ENCODE results near the gene KRT36.

Gene KRT36

DNA sequence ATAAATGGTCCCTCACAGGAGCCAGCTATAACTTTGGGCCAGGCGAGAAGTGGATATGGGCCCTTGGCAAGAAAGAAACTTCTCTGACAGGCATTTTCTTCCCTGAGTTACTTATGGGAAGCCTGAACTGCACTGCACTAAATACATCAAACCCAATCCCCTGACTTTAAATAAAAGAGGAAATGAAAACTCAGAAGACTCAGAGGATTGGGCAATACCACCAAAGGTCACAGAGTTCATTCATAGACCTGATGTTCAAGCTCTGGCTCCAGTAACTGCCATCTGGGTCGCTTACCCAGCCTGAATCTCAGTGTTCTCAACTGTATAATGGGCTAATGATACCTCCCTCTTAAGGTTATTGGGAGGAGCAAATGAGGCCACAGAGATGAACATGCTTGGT, 9.6 kb downstream of the KRT36 start:
- FAIRE-seq, result no peak
- no peak for DNase-seq (ENCODE audit: low spot score)

DNA sequence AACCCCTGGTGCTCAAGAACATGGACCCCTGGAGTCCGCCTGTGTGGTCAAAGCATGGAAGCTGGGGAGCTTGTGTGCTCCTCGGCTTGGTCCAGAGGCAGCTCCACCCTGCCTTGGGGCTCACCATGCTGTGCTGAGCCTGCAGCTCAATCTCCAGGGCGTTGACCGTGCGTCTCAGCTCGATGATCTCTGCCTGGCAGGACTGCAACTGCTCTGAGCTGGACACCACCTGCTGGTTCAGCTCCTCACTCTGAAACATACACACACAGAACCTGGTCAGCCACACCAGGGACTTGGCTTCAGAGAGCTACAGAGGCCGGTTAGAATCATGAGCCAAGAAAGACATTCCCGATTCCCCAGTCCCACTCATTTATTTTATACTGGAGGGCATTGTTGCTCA, 11.5 kb downstream of the KRT36 start:
- DNase-seq (ENCODE audit: low spot score) (no peak), FAIRE-seq (no peak)

DNA sequence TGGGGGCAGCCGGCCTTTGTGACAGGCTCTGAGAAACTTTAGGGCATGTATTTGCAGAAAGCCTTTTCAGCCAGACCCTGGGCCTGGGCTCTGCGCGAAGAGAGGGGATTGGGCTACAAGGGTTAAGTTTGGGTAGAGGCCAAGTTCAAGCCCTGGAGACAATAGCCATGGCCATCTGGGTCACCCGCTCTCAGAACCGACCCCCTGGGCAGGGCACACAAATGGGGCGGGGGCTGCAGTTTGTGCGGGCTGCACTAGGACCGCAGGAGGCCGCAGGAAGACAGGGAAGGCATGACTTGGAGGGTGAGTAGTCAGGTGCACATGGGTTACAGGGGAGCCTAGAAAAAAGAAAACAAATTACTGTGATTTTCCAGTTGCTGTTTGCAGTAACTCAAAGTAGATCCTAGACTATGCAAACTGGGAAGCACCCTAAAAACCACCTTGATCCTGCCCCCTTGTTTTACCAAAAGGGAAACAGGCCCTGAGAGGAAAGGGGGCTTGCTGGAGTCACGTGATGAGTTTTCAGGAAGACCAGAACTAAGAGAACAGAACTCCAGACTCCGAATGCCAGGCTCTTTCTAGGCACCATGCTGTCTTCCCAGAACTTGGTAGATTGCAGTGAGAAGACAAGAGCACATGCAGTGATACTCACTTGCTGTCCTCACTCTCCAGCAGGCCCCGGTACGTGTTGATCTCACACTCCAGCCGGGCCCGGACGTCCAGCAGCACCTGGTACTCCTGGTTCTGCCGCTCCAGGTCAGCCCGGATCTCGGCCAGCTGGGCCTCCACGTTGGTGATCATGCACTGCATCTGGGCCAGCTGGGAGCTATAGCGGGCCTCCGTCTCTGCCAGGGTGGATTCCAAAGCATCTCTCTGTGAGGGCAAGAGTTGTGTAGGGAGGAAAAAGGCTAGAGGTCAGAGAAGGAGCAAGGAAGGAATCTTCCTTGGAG, 12.6 kb downstream of the KRT36 start:
- no peak for FAIRE-seq
- no peak for DNase-seq (ENCODE audit: low spot score)

DNA sequence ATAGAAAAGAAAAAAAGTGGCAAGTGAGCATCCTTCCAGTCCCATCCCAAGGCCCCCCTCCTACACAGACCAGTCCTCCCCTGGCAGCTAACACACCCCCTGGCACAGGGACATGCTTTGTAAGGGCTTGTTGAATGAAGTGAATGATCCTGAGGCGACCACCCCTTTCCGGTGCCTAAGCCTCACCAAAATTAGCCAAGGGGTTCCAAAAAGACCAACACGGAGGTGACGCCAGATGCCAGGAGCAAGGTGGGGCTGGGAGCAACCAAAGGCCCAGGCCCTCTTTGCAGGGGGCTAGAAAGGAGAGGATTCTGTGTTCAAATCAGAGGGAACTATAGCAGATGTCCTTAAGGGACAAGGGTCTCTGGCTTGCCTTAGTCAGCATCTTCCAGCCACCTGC, 14.3 kb downstream of the KRT36 start:
- FAIRE-seq (no peak), DNase-seq (ENCODE audit: low spot score) (no peak)

DNA sequence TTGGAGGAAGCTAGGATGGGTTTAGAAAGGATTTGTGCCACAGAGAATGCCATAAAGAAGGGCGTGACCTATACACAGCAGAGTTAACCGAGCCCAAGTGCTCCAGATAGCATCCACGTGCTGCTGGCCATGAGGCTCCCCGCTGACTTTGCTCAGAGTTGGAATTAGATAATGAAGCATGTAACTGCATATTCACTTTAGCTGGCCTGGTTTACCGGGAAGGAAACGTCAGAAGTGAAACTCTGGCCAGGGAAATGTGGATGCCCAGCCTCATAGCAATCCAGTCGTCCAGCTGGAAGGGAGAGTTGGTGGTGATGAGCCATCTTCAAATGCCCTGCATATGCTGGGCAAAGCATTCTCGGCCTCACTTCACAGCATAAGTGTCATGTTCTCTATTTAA, 14.8 kb downstream of the KRT36 start:
- no peak for FAIRE-seq
- DNase-seq (ENCODE audit: low spot score), result no peak

DNA sequence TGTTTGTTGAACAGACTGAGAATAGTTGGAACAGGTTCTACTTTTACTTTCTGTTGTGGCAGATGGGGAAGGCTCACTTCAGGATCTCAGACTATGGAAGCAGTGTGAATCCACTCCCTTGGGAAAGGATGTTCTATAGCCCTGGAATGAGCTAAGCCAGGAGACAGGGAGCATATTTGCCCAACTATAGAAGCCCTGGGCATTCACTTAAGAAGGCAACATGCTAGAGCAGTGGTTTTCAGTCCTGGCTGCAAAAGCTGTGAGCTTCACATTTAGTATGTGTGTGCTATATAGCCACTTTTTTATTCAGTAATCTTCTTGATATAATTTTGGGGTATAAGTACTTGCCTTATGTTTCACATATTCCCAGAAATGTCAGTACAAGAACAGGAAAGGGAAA, 21.4 kb downstream of the KRT36 start:
- FAIRE-seq (no peak), DNase-seq (ENCODE audit: low spot score) (no peak)

DNA sequence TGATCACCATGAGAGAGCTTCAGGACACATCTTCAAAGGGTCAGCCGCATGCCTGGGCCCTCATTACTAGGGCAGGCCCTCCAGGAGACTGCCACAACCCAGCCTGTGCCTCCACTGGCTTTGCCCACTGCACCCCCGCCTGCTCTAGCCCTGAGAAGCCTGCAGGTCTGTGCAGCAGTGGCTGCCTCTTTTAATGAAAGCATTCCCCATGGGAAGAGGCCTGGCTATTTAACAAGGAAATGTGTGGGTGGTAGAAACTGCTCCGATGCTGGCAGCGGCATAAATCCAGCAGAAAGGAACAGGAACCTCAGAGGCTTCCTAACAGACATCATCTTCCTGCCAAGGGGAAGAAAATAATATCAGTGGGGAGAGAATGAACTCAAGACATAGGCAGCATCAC, 22.1 kb downstream of the KRT36 start:
- FAIRE-seq, result no peak
- DNase-seq (ENCODE audit: low spot score), result no peak

DNA sequence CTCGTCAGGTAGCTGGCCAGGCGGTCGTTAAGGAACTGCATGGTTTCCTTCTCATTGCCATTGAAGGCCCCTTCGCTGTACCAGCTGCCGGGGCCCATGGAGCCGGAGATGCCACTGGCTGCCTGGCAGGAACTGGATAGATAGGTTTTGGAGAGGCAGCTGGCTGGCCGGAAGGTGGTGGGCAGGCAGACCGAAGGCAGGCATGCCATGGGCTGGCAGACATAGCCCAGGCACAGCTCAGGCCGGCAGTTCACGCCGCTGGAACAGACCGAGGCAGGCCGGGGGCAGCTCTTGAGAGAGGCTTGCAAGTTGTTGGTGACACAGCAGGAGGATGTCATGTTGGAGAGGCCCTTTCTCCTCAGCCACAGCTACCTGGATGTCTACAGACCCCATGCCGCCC, 22.7 kb downstream of the KRT36 start, which contains the start of gene KRT32:
Gene KRT32, minus strand, starts transcription at position 399 of the 400 bp plus-strand sequence. Its CDS starts 61 bp downstream, at position 338.
- no peak for DNase-seq (ENCODE audit: low spot score)
- no peak for FAIRE-seq

DNA sequence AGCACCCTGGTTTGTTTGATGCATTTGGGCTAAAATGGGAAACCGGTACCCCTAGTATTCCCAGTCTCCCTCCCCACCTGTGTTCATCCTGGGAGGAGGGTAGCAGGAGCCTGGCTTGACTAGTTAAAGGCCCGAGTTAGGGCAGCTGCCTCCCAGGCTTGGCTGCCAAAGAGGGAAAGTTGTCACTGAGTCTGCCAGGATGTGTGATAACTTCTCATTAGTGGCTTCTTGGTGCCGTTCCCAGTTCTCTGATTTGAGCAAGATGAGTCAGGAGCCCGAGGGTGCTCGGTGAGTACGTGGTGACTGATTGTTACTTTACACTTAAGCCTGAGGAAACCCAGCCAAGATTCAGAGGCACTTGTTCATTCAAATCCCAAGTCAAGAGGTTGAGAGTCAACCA, 25.0 kb downstream of the KRT36 start:
- DNase-seq (ENCODE audit: low spot score) (peak; percentile 87), FAIRE-seq (peak; percentile 96)

DNA sequence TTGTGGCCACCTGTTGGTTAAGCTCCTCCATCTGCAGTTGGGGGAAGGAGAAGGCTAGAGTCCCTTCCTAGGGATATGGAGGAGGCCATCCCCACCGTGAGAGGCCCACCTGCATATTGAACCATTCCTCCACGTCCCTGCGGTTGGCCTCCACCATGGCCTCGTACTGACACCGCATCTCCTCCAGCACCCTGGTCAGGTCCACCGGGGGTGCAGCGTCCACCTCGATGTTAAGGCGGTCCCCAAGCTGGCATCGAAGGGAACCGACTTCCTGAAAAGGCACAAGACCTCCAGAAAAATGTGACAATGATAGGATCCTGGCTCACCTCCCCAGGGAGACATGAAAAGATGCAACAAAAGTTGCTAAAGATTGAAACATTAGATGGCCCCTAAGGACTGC, 25.5 kb downstream of the KRT36 start:
- DNase-seq (ENCODE audit: low spot score), result no peak
- no peak for FAIRE-seq

DNA sequence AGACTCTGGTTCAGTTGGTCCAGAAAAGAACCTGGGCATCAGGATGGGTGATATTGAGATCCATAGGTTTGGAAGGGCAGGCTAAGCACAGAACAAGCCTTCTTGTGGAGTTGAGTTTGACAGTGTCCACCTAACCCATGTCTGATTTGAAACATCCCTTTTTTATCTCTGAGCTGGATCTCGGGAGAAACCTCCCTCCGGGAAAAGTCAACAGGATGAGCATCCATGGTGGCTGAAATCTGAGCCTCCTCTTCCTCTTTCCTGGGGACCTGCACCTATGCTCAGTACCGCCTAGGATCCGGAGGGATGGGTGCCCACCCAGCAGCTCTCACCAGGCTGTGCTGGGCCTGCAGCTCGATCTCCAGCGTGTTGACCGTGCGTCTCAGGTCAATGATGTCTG, 26.0 kb downstream of the KRT36 start:
- DNase-seq (ENCODE audit: low spot score) (no peak), FAIRE-seq (no peak)

DNA sequence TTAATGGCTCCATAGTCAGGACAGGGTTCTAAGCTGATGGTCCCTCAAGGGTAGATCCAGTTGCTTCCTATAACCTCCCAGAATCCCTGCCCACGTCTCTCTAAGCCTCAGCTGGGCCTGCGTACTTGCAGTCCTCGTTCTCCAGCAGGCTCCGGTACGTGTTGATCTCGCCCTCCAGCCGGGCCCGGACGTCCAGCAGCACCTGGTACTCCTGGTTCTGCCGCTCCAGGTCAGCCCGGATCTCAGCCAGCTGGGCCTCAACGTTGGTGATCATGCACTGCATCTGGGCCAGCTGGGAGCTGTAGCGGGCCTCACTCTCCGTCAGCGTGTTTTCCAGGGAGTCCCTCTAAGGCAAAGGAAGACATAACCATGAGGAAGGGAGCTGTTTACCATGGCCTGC, 27.0 kb downstream of the KRT36 start:
- FAIRE-seq (no peak), DNase-seq (ENCODE audit: low spot score) (no peak)

DNA sequence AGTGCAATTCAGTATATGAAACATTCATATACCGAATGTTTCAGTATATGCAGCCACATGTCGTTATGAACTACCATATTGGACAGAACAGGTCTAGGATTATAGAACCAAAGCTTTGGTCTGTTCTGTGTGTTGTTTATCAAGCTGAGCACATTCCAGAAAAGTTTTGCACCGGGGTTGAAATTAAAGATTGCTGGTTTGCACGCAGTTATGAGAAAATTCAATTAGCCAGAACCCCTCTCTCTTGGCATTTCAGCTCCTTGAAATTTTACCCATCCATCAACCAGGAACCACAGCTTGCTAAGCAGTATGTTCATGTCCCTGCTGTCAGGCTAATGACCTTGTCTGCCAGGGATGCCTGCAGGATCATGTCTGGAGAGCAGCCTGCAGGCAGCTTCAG, 32.0 kb downstream of the KRT36 start:
- FAIRE-seq, result no peak
- no peak for DNase-seq (ENCODE audit: low spot score)

DNA sequence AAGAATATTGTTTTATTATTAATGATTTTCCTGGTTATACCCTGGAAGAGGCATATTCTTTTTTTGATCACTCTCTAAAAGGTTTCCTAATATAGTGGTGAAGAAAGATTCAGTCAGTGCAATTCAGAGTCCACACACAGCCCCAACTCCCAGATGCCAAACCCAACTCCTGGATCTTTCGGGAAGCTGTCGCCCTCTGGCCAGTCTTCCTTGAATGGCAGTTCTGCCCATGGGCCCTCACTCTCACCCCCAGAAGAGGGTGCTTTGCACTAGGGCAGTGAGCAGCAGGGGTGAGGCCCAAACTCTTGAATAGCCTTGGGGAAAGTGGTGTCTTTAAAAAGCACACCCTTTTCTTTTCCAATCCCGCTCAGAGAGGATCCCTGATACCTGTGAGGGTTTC, 33.5 kb downstream of the KRT36 start:
- DNase-seq (ENCODE audit: low spot score) (no peak), FAIRE-seq (no peak)

DNA sequence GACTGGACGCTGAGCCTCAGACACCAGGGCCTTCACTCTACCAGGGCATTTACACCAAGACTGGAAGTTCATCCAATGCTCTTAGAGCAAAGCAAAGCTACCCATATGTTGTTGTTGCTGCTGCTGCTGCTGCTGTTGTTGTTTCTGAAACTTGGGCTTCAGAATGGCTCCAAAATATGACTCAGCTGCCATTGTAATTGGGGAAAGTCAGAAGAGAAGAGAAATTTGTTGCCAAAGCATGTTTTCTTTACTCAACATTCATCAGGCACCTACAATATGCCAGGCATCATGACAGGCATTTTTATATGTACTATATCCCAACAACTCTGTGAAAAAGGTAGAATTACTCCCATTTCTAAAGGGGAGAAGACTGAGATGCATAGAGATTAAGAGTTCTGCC, 34.5 kb downstream of the KRT36 start:
- FAIRE-seq (no peak), DNase-seq (ENCODE audit: low spot score) (no peak)

DNA sequence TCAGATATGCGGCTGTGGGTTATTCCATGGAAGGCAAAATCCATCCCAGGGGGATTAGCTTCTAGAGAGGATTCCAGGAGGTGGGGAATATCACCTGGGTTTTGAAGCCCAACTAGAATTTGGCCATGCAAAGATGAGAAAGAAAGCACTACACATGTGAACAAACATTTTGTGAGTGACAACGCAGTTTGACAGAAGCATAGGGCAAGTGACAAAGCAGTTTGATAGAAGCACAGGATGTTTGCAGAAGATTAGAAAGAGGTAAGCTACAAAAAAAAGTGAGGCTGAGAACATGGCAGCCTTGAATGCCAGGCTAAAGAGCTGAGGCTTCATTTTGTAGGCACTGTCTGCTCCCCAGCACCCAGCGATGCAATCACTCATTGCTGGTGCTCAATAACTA, 36.6 kb downstream of the KRT36 start:
- no peak for FAIRE-seq

DNA sequence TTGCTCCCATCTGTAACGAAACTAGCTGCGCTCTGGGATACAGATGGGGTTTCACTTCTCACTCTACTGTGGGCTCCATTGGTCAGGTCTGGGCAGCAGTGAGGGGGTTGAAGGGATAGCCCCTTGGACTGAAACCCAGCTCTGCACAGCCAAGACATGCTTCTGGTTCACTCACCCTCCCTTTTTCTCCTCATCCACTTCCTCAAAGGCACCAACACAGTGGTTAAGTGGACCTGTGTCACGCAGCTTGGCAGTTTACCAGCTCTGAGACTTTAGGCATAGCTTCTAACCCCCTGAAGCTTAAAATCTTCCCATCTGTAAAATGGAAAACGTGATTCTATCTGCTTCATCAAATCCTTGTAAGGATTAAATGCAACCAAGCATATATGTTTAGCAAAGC, 37.4 kb downstream of the KRT36 start:
- no peak for FAIRE-seq
- no peak for DNase-seq (ENCODE audit: low spot score)

More for the DNA sequence above, 36.6 kb downstream of the KRT36 start:
- DNase-seq (ENCODE audit: low spot score), result no peak

DNA sequence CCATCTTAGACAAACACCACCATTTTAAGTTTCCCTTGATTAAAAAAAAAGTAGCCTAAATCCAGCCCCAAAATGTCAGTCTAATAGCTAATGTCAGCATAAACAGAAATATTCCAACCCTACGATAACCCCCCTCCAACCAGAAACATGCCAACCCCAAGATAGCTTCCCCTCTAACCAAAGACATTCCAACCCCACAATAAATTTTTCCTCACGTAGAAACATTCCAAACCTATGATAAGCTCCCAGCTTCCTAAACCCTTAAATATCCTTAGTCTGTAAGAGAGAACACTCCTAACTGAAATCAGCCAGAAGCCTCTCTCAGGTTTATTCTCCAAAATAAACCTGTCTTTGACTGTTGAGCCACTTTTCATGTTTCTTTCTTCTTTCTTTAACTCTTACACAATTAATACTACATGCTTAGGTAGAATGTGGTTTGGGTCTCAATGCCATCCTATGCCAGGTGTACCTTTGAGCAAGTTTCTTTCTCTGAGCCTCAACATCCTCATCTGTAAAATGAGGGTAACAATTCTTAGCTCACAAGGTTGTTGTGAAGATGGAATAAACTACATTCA, 38.5 kb downstream of the KRT36 start:
- FAIRE-seq, result no peak
- DNase-seq (ENCODE audit: low spot score), result no peak

DNA sequence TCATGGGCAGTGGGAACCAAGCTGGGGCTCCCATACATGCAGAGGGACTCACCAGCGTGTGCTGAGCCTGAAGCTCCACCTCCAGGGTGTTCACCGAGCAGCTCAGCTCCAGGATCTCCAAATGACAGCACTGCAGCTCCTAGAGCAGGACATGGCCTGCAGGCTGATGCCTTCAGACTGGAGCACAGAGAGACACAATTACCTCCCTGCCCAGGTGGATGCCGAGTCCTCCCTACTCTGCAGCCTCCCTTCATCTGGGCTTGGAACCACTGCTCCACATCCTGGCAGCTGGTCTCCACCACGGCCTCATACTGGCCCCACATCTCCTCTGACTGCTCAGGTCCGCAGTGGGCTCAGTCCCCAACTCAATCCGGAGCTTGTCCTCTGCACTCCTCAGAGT, 40.7 kb downstream of the KRT36 start:
- DNase-seq (ENCODE audit: low spot score), result no peak
- no peak for FAIRE-seq

DNA sequence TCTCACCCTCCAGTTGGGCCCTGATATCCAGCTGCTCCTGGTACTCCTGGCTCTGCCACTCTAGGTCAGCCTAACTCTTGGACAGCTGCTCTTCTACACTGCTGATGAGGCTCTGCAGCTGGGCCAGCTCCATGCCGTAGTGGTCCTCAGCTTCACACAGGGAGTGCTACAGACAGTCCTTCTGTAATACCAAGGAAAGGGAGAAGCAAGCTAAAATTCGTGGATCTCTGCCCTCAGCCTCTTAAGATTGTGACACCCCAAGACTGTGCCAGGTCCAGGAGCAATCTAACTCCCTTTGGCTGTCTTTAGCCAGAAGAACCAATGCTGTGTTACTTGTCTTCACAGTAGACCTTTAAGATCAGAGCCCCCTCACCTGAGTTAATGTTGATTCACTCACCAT, 41.2 kb downstream of the KRT36 start:
- FAIRE-seq (no peak), DNase-seq (ENCODE audit: low spot score) (no peak)

DNA sequence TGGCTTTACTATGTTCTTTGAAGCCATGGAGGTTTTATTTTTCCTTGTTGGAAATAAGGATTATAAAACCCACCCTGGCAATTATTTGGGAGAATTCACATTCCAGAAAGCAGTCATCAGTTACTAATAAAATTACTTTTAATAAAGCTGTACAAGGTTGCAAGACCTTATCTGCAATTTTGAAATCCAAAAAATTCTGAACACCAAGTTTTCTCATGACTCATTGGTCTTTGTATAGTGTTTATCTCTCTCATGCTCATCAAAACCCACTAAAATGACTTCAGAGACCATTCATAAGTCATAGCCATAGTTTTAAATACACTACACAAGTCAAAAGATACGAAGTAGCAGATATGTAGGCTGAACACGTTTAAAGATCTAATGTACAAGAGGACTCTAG, 42.9 kb downstream of the KRT36 start:
- FAIRE-seq (no peak), DNase-seq (ENCODE audit: low spot score) (peak; percentile 13)

DNA sequence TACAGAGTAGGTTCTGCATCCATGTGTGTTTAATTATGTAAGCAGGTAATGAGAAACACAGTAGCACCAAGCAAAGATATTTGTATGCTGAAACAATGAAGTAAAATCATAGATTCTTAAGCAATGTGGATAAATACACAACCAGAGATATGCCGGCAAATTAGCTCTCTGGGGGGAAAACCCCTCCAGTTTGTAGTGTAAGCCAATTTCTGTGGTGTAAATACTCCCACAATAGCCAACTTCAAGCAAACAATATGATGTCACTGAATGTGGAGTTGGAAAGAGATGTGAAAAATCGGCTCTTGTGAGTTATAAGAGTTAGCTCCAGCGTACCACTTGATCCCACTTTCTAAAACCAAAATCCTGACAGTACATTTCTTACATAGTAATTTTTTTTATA, 45.1 kb downstream of the KRT36 start:
- FAIRE-seq (no peak), DNase-seq (ENCODE audit: low spot score) (no peak)

DNA sequence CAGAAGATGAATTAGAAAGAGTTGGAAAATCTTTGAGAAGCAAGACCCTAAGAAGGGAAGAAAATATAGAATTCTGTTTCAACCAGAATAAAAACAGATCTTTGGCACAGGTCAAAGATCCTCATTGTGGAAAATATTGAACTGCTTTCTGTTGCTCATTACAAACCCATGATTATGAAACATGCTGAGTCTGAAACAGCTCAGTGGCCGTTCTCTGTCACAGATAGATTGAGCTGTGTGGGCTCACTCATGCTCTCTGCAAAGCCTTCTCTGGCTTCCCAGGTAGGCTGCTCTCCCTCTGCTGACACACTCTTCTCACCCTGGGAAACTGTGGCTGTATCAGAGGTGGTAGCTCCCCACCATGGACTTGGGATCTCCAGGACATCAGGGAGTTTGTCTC, 45.5 kb downstream of the KRT36 start:
- FAIRE-seq, result no peak
- no peak for DNase-seq (ENCODE audit: low spot score)
